Activated T-cell treated with anti-CD3 and anti-CD28 coated beads for 24 hours (primary cell): ENCODE measurements around the gene LRRC75B.
A peak's percentile ranks its signal among the peaks of the same experiment; 100 is the strongest.
"Not testable (repeated sequence)": the region's sequence is repeated elsewhere in the genome, so short reads cannot be mapped to it uniquely, and the experiment has no call there.

Source experiments
- DNase-seq: peaks from one replicate; pipeline ENCODE4 v3.0.0-alpha.2; 2020; ENCODE audit warnings: low read depth

The LRRC75B gene

GRCh38 chr22:24553597-24554312 lies 39.1 kb downstream of the LRRC75B start:
- DNase-seq, result peak; percentile 3

GRCh38 chr22:24552503-24553286 lies 40.2 kb downstream of the LRRC75B start:
- not testable (repeated sequence) for DNase-seq

DNA sequence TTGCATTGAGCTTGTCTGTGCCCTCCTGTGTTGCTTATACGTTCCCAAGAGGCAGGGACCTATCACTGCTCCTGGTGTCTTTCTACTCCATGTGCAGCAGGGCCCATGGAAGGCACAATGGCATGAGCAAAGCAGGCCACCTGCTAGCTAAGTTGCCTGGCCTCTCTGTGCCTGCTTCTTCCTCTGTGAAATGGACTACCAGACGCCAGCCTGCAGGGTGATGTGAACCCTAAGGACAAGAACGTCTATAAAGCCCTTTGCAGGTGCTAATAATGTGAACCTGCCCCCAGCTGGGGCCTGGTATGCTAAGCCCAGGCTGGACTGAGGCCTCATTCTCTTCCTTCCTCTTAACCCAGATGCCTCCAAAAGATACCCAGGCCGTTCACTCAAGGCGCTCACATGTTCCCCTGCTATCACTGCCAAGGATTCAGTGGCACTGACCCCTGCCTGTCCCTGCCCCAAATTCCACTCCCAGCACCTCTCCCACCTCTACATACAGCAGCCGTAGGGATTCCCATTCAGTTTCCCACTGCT lies 41.9 kb downstream of the LRRC75B start:
- DNase-seq, result no peak

DNA sequence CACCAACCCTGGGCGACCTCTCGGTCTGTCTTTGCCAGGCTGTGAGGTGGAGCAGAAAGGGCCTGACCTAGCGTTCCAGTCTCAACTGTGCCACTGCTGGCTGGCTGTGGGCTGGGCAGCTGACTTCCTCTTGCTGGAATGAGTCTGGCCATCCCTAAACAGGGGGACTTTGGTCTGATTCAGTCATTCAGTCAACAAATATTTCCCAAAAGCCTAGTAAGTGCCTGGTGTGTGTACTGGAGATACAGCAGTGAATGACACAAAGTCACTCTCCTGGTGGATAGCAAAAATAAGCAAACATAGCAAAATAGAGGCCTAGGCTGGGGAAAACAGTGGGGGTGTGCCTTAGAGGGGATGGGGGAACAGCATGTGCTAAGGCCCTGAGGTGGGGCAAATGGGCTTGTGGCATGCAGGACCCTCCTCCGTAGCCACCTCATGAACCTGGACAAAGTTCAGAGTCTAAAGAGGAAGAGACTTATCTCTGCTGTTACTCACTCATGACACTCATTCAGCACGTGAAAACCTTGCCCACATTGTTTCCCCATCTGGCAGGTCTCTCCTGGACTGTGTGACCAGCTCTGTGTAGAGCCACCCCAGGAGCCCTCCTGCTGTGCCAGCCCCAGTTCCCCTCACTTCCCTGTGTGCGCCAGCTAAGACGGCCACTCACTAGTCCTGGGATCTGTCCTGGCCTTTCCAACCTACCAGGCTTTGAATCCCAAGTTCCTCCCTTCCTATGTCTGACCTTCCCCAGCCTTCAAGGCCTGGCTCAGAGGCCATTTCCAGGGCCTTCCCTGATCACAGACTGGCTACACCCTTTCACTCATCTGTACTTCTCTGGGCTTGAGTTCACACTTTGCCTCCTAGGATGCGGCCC lies 42.6 kb downstream of the LRRC75B start:
- DNase-seq, result no peak

GRCh38 chr22:24548812-24549211 lies 44.1 kb downstream of the LRRC75B start:
- no peak for DNase-seq

DNA sequence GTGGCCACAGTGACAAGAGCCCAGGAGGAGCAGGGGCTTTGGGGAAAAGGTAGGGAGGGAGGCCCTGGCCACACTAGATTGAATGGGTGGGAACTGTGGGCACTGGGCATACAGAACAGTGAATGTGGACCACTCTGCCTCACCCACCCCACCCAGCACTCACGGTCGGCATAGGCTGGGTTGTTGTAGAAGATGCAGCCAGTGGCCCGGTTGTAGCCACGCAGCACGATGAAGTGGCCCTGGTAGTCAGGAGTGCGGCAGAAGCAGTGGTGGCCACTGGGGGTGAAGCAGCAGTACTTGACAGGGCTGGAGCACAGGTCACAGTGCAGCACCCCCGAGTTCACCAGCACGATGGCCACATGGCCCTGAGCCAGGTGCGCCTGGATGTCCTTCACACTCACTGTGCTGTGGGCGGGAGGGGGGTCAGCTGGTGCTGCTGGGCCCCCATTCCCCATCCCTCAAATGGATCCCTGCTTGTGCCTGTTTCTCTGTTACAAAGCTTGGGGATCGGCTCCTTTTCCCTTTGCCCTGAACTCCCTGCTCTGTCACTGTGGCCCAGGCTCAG lies 49.1 kb downstream of the LRRC75B start:
- no peak for DNase-seq

- DNase-seq, result no peak
Measured at GRCh38 chr22:24543185-24543601, 49.7 kb downstream of the LRRC75B start.

- DNase-seq, result no peak
Measured at GRCh38 chr22:24542641-24543040, 50.2 kb downstream of the LRRC75B start.

DNA sequence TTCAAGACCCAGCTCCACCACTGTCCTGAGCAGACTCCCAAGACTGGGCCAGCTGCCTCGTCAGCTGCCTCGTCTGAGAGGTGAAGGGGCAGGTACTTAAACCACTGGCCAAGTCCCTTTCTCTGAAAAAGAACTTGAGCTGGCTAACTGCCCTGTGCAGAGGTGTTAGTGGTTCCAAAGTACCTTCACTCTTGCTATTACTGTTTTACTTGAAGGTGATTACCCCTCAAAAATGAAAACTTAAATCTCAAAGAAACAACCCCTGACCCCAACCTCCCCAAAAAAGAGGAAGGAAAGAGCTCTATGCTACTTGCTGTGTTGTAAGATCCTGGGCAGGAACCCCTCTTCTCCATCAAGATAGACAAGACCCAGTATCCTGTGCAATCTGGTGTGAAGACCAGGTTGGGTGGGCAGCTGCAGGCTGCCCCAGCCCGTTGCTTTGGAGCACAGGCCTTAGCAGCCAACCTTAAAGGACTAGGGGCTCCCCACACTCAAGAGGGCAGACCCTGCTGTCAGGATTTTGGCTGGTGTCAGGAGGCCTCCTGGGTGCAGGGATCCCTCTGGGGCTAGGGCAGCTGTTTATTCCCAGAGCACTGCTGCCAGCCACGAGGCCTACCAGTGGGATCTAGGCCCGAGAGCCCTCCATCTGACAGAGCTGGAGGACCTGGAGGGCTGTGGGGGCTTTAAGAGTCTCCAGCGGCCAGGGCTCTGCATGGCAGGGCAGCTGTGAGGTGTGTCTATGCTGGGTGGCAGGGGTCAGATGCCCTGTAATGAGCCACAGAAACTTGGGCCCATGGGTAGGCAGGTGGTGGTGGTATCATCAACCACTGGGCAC lies 51.0 kb downstream of the LRRC75B start:
- no peak for DNase-seq

DNA sequence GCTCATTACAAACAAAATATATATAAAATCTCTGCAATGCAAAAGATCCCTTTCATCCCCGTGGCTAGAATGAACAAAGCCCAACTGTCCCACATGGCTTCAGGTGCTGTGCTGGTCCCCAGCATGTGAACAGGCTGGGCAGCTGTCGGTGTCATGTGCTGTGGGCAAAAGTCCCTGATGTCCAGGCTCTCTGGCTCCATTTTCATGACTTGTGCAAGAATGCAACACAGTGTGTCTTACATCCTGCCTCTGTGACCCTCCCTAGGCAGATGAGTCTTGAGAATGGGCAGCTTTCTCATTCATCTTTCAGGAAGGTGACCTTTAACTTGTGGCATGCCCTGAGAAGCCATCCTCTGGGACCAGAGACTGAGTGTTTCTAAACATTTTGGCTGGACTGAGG lies 52.4 kb downstream of the LRRC75B start:
- DNase-seq, result no peak

DNA sequence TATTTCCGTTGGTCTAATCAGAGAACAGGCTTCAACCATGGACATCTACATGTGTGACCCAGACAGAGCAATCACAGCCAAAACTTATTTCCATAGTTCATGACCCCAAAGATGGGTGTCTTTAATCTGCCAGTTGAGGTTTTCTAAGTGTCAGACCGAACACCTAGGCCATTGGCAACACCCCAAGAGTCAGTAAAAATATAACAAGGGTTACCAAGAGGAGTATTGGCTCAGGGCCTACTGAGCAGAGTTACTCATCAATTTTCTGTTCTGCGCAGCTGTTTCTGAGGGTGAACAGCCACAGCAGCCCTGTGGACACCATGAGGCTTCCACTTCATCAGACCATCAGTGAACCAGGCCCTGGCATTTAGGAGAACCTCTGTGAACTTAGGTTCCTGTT lies 56.8 kb downstream of the LRRC75B start:
- no peak for DNase-seq
